K562 (cell line): Measurements from ENCODE around the gene ZNF644. TPM values are rescaled to one million over a fixed set of nuclear protein-coding genes. Genes with fewer than 3 reads are reported as not detected.
A peak's percentile ranks its signal among the peaks of the same experiment; 100 is the strongest.

Source experiments
- ATAC-seq: fragments of 200-7000 bp; cut with Tn5 transposase; 3 replicates; pipeline ENCODE4 v1.9.1; 2020; ENCODE audit warnings: moderate library complexity
- BruUV-seq: library from RNA; stranded (reverse); fragments of 400-500 nt; replicated peaks from 2 replicates; lab custom pipeline; 2021; lab: Mats Ljungman, UMichigan
- CTCF ChIA-PET: fragments of 300-600 bp; formaldehyde crosslinking; extraction: SDS; loops from one replicate; lab custom pipeline; 2021; ENCODE audit warnings: low intra/inter-chr PET ratio; lab: Yijun Ruan, JAX
- POLR2A ChIA-PET: fragments of 300-600, 350-650 bp; sonication (Branson Sonifier 250); formaldehyde crosslinking; extraction: SDS; loops from one replicate; lab custom pipeline; 2021; ENCODE audit warnings: antibody characterized with exemption, inconsistent platforms; lab: Yijun Ruan, JAX
- DNase-seq, 4 experiments: peaks; one replicate each; pipeline versions ENCODE4 v3.0.0 to v3.0.0-alpha.2; 2011 to 2018; ENCODE audit warnings: low spot score in 3 of 4, mixed read lengths in 3 of 4; ENCODE audit errors: extremely low read depth in 1 of 4
- FAIRE-seq: peaks from 2 replicates; lab custom pipeline; 2011; peaks lifted over from hg19 to GRCh38; lab: Jason Lieb, UNC
- H2AFZ ChIP-seq: 2 replicates; pipeline ENCODE4 v1.6.0; 2011; ENCODE audit warnings: low read depth, low read length, control low read depth, inconsistent platforms
- H3K27ac ChIP-seq: fragments of 200-600 bp; 3 replicates; pipeline ENCODE4 v1.8.0; 2011; ENCODE audit warnings: low read depth, mild to moderate bottlenecking, control low read depth, inconsistent platforms, low read length, moderate library complexity, mixed read lengths; ENCODE audit errors: extremely low read depth
- H3K27me3 ChIP-seq, 2 experiments: fragments of 300-600 bp in 1 of 2; 2 replicates in 1 of 2; 3 replicates in 1 of 2; pipeline versions ENCODE4 v1.6.0 to v1.8.0; 2011; ENCODE audit warnings: inconsistent platforms in 2 of 2, low read length in 2 of 2, mild to moderate bottlenecking in 1 of 2, mixed read lengths in 1 of 2, moderate library complexity in 1 of 2; ENCODE audit not compliant: control insufficient read depth in 2 of 2, insufficient read depth in 2 of 2
- H3K36me3 ChIP-seq: fragments of 300-600 bp; 3 replicates; pipeline ENCODE4 v1.8.0; 2011; ENCODE audit warnings: mild to moderate bottlenecking, low read length, inconsistent platforms; ENCODE audit not compliant: control insufficient read depth, insufficient read depth
- H3K4me1 ChIP-seq, 2 experiments: fragments of 200-600 bp in 1 of 2; replicated peaks in 1 of 2; 2 replicates in 1 of 2; 3 replicates in 1 of 2; pipeline versions ENCODE4 v1.5.1 to v1.8.0; 2011; ENCODE audit warnings: inconsistent platforms in 2 of 2, low read length in 2 of 2, mild to moderate bottlenecking in 1 of 2, mixed read lengths in 1 of 2, moderate library complexity in 1 of 2; ENCODE audit not compliant: control insufficient read depth in 2 of 2, insufficient read depth in 2 of 2
- H3K4me2 ChIP-seq: 2 replicates; pipeline ENCODE4 v1.6.1; 2011; ENCODE audit warnings: low read length, control low read depth, inconsistent platforms, mixed read lengths; ENCODE audit not compliant: insufficient read depth
- H3K4me3 ChIP-seq: fragments of 200-600 bp; sonication (generic), shearing (Covaris generic); 2 replicates; pipeline ENCODE4 v1.5.1; 2016; ENCODE audit warnings: control low read depth, inconsistent platforms
- H3K79me2 ChIP-seq: fragments of 200-600 bp; 3 replicates; pipeline ENCODE4 v1.8.0; 2011; ENCODE audit warnings: low read length, inconsistent platforms; ENCODE audit not compliant: control insufficient read depth, insufficient read depth
- H3K9ac ChIP-seq, 2 experiments: 2 replicates each; pipeline versions ENCODE4 v1.6.0 to v1.6.1; 2011; ENCODE audit warnings: low read depth in 2 of 2, low read length in 2 of 2, control low read depth in 1 of 2, inconsistent platforms in 1 of 2, mild to moderate bottlenecking in 1 of 2, mixed read lengths in 1 of 2; ENCODE audit not compliant: insufficient read depth in 1 of 2
- H3K9me1 ChIP-seq: one replicate; pipeline ENCODE4 v1.6.0; 2011; ENCODE audit warnings: inconsistent platforms, mild to moderate bottlenecking, low read length, moderate library complexity; ENCODE audit not compliant: control insufficient read depth, insufficient read depth
- H3K9me3 ChIP-seq: replicated peaks from 2 replicates; pipeline ENCODE4 v1.5.1; 2011; ENCODE audit warnings: low read depth, low read length, inconsistent platforms; ENCODE audit not compliant: control insufficient read depth, insufficient read depth
- H4K20me1 ChIP-seq: replicated peaks from 2 replicates; pipeline ENCODE4 v1.6.1; 2011; ENCODE audit warnings: low read length, inconsistent platforms, mixed read lengths; ENCODE audit not compliant: control insufficient read depth, insufficient read depth
- ADNP ChIP-seq: fragments of 200-800 bp; sonication (Bioruptor generic); IDR thresholded peaks from 2 replicates; pipeline ENCODE4 v1.6.1; 2016; ENCODE audit warnings: missing genetic modification characterization, missing compliant biosample characterization
- AFF4 ChIP-seq: sonication (generic); formaldehyde crosslinking; IDR thresholded peaks from 2 replicates; pipeline ENCODE4 v1.8.0; 2023; ENCODE audit warnings: mild to moderate bottlenecking, missing genetic modification reagents
- CBX1 ChIP-seq: sonication (generic); IDR thresholded peaks from 2 replicates; pipeline ENCODE4 v1.6.1; 2016; ENCODE audit warnings: antibody characterized with exemption, low read depth, mild to moderate bottlenecking
- CBX3 ChIP-seq, 2 experiments: IDR thresholded peaks; 1 replicate in 1 of 2; 2 replicates in 1 of 2; pipeline ENCODE4 v1.6.1; 2012; ENCODE audit warnings: inconsistent platforms in 2 of 2, low read length in 2 of 2, borderline replicate concordance in 1 of 2, control low read depth in 1 of 2
- CBX5 ChIP-seq: IDR thresholded peaks from 2 replicates; pipeline ENCODE4 v1.6.1; 2014; ENCODE audit warnings: low read depth, borderline replicate concordance
- DACH1 ChIP-seq: fragments of 450-650 bp; IDR thresholded peaks from 2 replicates; pipeline ENCODE4 v1.6.1; 2018; ENCODE audit not compliant: partially characterized antibody
- FIP1L1 ChIP-seq: fragments of 200-400 bp; formaldehyde crosslinking; IDR thresholded peaks from 2 replicates; pipeline ENCODE4 v1.6.1; 2018; ENCODE audit warnings: mild to moderate bottlenecking, low read depth, low read length; ENCODE audit not compliant: poor library complexity, severe bottlenecking
- NR2C1 ChIP-seq, 2 experiments: fragments of 450-650 bp; IDR thresholded peaks; 2 replicates each; pipeline ENCODE4 v1.6.1; 2017; ENCODE audit warnings: mild to moderate bottlenecking in 2 of 2, antibody characterized with exemption in 1 of 2, inconsistent platforms in 1 of 2, missing compliant biosample characterization in 1 of 2, missing genetic modification characterization in 1 of 2
- TCF15 ChIP-seq: fragments of 250-450 bp; sonication (Bioruptor Pico); IDR thresholded peaks from 2 replicates; pipeline ENCODE4 v1.8.0; 2022; ENCODE audit warnings: moderate library complexity, mild to moderate bottlenecking, inconsistent platforms
- TRIM24 ChIP-seq, 2 experiments: fragments of 450-650 bp; IDR thresholded peaks; 2 replicates each; pipeline ENCODE4 v1.6.1; 2016
- TRIM28 ChIP-seq: fragments of 450-650 bp; IDR thresholded peaks from 2 replicates; pipeline ENCODE4 v1.6.1; 2017
- ZNF384 ChIP-seq: IDR thresholded peaks from 2 replicates; pipeline ENCODE4 v1.6.1; 2012; ENCODE audit warnings: low read depth, low read length, improper control_type of control experiment
- ZNF41 ChIP-seq: fragments of 250-450 bp; sonication (Bioruptor Pico); conservative IDR thresholded peaks from 2 replicates; pipeline ENCODE4 v1.4.0; 2020; ENCODE audit warnings: mild to moderate bottlenecking
- ZNF512 ChIP-seq: IDR thresholded peaks from 2 replicates; pipeline ENCODE4 v1.6.1; 2016; ENCODE audit warnings: missing genetic modification characterization, missing compliant biosample characterization
- ZNF766 ChIP-seq: fragments of 200-800 bp; sonication (Bioruptor generic); conservative IDR thresholded peaks from 2 replicates; pipeline ENCODE4 v1.6.1; 2016; ENCODE audit warnings: missing genetic modification characterization, missing compliant biosample characterization
- WGBS: fragments of 100-300 bp; shearing (Covaris generic); methylation state at CpG from one replicate; pipeline ENCODE4 v1.1.6; 2016; ENCODE audit warnings: low coverage, mixed read lengths; ENCODE audit not compliant: insufficient coverage; ENCODE audit errors: missing lambda C conversion rate; 5-methylcytosine and 5-hydroxymethylcytosine counted together
- in situ Hi-C: fragments of 300-500 bp; cut with MboI; formaldehyde crosslinking; loops from 4 replicates; pipeline ENCODE4 v1.15.0; 2018; ENCODE audit warnings: inconsistent platforms, mixed read lengths
- intact Hi-C: fragments of 100-400 bp; cut with micrococcal nuclease; formaldehyde crosslinking; loops from 2 replicates; pipeline ENCODE4 v1.14.2; 2022
- polyA plus RNA-seq, 8 experiments: library from polyadenylated mRNA; depleted of rRNA in 4 of 8; stranded (reverse) in 5 of 8; unstranded in 3 of 8; fragments of >200 nt; fragmentation: Nextera tagmentation in 2 of 8; fragmentation: Illumina TruSeq in 1 of 8; extraction: Ambion mirVana in 2 of 8; extraction: Trizol in 1 of 8; gene quantifications; 2 replicates each; pipeline versions ENCODE4 v1.2.1 to v1.2.3, GENCODE V29; 2011 to 2014; ENCODE audit warnings: inconsistent platforms in 1 of 8, missing spikeins in 1 of 8
- total RNA-seq, 7 experiments: library from RNA; depleted of rRNA in 6 of 7; stranded (reverse); fragments of >200 nt in 6 of 7; fragmentation: Illumina TruSeq in 2 of 7; extraction: Trizol in 2 of 7; gene quantifications; 2 replicates each; pipeline versions ENCODE4 v1.2.1 to v1.2.3, GENCODE V29; 2011 to 2021; ENCODE audit warnings: low replicate concordance in 1 of 7

The ZNF644 gene
- total and polyA plus RNA-seq, 9 of the 15 experiments (the other 6 are each of a cell fraction or from before 2014, with no cell fraction given): 25.3 to 71.4 (median 39.6) TPM

GRCh38 chr1:90881034-90881433 lies 140.8 kb downstream of the ZNF644 start (continued):
- no peak for TF ChIP-seq AFF4 (CRISPR knock-in tag)
- TF ChIP-seq, all 486 proteins: peak for 5

- DNase-seq (peak in 2 of 4 experiments; percentile 11 to 12), FAIRE-seq (no peak), ATAC-seq (no peak)
- BruUV-seq: no TSS peak
- H3K27me3 ChIP-seq: no peaks in the 10 kb centered on the region
- POLR2A ChIA-PET: no interaction called here
- no peaks in the 10 kb centered on the region for H4K20me1 ChIP-seq
- no peak overlapping the region for H3K4me2 ChIP-seq
- intact Hi-C loops: no loop called here
- in situ Hi-C loops: no loop called here
- no peaks in the 10 kb centered on the region for H3K4me1 ChIP-seq
- 73% methylated on average over 1 of the region's 1 CpG for WGBS
- no peaks in the 10 kb centered on the region for H3K36me3 ChIP-seq
- peaks cover 3% of the 10 kb centered on the region for H3K9me3 ChIP-seq
- no peak overlapping the region for H2AFZ ChIP-seq
- H3K79me2 ChIP-seq: no peaks in the 10 kb centered on the region
- no peak overlapping the region for H3K9ac ChIP-seq
- CTCF ChIA-PET: no interaction called here
- H3K9me1 ChIP-seq: no peaks in the 10 kb centered on the region
- H3K27ac ChIP-seq: no peak overlapping the region
- H3K4me3 ChIP-seq: no peak overlapping the region
- 0 out of 2 replicates have a peak, but pooled peaks have one; percentile 29 for TF ChIP-seq ZNF384
- TF ChIP-seq NR2C1 (IDR thresholded peaks at IDR 0.05): peak; percentile 59; the same call in 1 of the 2 replicates
- peak; percentile 56; the same call in 1 of the 2 replicates for TF ChIP-seq NR2C1 (tag; IDR thresholded peaks at IDR 0.05)
- no peak for TF ChIP-seq FIP1L1
- peak; percentile 39 for TF ChIP-seq DACH1
- TF ChIP-seq TCF15 (CRISPR knock-in tag): no peak
- TF ChIP-seq ADNP: no peak
- peak; percentile 52; the same call in 1 of the 2 replicates for TF ChIP-seq CBX1
- TF ChIP-seq ZNF766: peak; percentile 62; the same call in 1 of the 2 replicates
- TF ChIP-seq ZNF41 (CRISPR knock-in tag): no peak
- TF ChIP-seq TRIM24 (IDR thresholded peaks at IDR 0.05): peak in 1 of 2 experiments; percentile 61; a peak in 2 of 4 replicates
- 0 out of 2 replicates have a peak, but pooled peaks have one; percentile 10 for TF ChIP-seq ZNF512 (tag)
- peak; percentile 98 for TF ChIP-seq TRIM28
- TF ChIP-seq CBX5: peak; percentile 92
- TF ChIP-seq CBX3 (IDR thresholded peaks at IDR 0.05; ENCODE audit: borderline replicate concordance in 1 of 2, low read length in 2 of 2): peak in 1 of 2 experiments; percentile 99; a peak in 2 of 3 replicates
These were observed 142.6 kb downstream of the ZNF644 start for GRCh38 chr1:90879281-90879680.
